OCI-LY3 (cell line): ENCODE data around the gene GRAP.

Source experiments
- CTCF ChIP-seq: fragments of 200-600, 300-600 bp; sonication (generic); IDR thresholded peaks from 2 replicates; pipeline ENCODE4 v1.5.1; 2014; ENCODE audit warnings: antibody characterized with exemption, low read length, low read depth
- EZH2phosphoT487 ChIP-seq: fragments of 200-600 bp; shearing (Covaris generic); IDR thresholded peaks from 2 replicates; pipeline ENCODE4 v1.6.1; 2018; ENCODE audit warnings: antibody characterized with exemption, mixed run types, low read depth

GRCh38 chr17:19004421-19005136 is 42.2 kb downstream of the GRAP start, which contains the start of gene FAM83G:
- no peak for TF ChIP-seq CTCF
- no peak for TF ChIP-seq EZH2phosphoT487
